ENCODE measurements around the gene SMAD7.

- no peak for TF ChIP-seq POLR2A (IDR thresholded peaks at IDR 0.05)
- TF ChIP-seq CTCF (IDR thresholded peaks at IDR 0.05), result no peak
- no peak for TF ChIP-seq EP300 (IDR thresholded peaks at IDR 0.05)
- no peak for TF ChIP-seq POLR2AphosphoS5 (IDR thresholded peaks at IDR 0.05)
These were observed 3.2 kb downstream of the SMAD7 start for GRCh38 chr18:48947560-48947959.
